H9 (cell line): ENCODE data around the gene LSS. TPM values are rescaled to one million over a fixed set of nuclear protein-coding genes. Genes with fewer than 3 reads are reported as not detected.

Source experiments
- DNase-seq: peaks from one replicate; pipeline ENCODE4 v3.0.0-alpha.2; 2017
- H2AFZ ChIP-seq: one replicate; pipeline ENCODE4 v1.6.1; 2013; ENCODE audit warnings: mild to moderate bottlenecking, low read length, control low read depth, moderate library complexity
- H2AK5ac ChIP-seq: 2 replicates; pipeline ENCODE4 v1.6.1; 2013; ENCODE audit warnings: low read length, control low read depth, mixed read lengths; ENCODE audit not compliant: insufficient read length
- H2BK120ac ChIP-seq: one replicate; pipeline ENCODE4 v1.6.1; 2013; ENCODE audit warnings: low read depth, mild to moderate bottlenecking, low read length, control low read depth, inconsistent platforms; ENCODE audit not compliant: poor library complexity, severe bottlenecking
- H2BK12ac ChIP-seq: 2 replicates; pipeline ENCODE4 v1.6.1; 2013; ENCODE audit warnings: low read length, control low read depth, mixed read lengths, low read depth; ENCODE audit not compliant: insufficient read length
- H2BK15ac ChIP-seq: 2 replicates; pipeline ENCODE4 v1.6.1; 2013; ENCODE audit warnings: low read depth, low read length, control low read depth
- H2BK20ac ChIP-seq: one replicate; pipeline ENCODE4 v1.6.1; 2013; ENCODE audit warnings: low read depth, mild to moderate bottlenecking, low read length, control low read depth, inconsistent platforms; ENCODE audit not compliant: poor library complexity, severe bottlenecking
- H2BK5ac ChIP-seq: 2 replicates; pipeline ENCODE4 v1.6.1; 2013; ENCODE audit warnings: low read length, control low read depth, mixed read lengths; ENCODE audit not compliant: insufficient read length
- H3K14ac ChIP-seq: 2 replicates; pipeline ENCODE4 v1.6.1; 2013; ENCODE audit warnings: low read length, control low read depth; ENCODE audit not compliant: insufficient read depth
- H3K18ac ChIP-seq: 2 replicates; pipeline ENCODE4 v1.6.1; 2013; ENCODE audit warnings: low read depth, mild to moderate bottlenecking, mixed read lengths, low read length, control low read depth; ENCODE audit not compliant: insufficient read length
- H3K23ac ChIP-seq: 2 replicates; pipeline ENCODE4 v1.6.1; 2013; ENCODE audit warnings: low read length, control low read depth, mixed read lengths, low read depth; ENCODE audit not compliant: insufficient read length
- H3K23me2 ChIP-seq: 2 replicates; pipeline ENCODE4 v1.6.1; 2013; ENCODE audit warnings: low read depth, mild to moderate bottlenecking, mixed read lengths, low read length, control low read depth; ENCODE audit not compliant: insufficient read length, poor library complexity, severe bottlenecking
- H3K27ac ChIP-seq: 2 replicates; pipeline ENCODE4 v1.5.1; 2013; ENCODE audit warnings: low read length, control low read depth, mixed read lengths, low read depth; ENCODE audit not compliant: insufficient read length
- H3K27me3 ChIP-seq: 2 replicates; pipeline ENCODE4 v1.6.1; 2013; ENCODE audit warnings: low read length, control low read depth, inconsistent platforms; ENCODE audit not compliant: insufficient read depth
- H3K4ac ChIP-seq: 2 replicates; pipeline ENCODE4 v1.6.1; 2013; ENCODE audit warnings: low read depth, mild to moderate bottlenecking, control low read depth, inconsistent platforms, low read length, moderate library complexity
- H3K4me1 ChIP-seq: 2 replicates; pipeline ENCODE4 v1.6.1; 2013; ENCODE audit warnings: low read length, control low read depth, inconsistent platforms; ENCODE audit not compliant: insufficient read depth
- H3K4me2 ChIP-seq: 2 replicates; pipeline ENCODE4 v1.6.1; 2013; ENCODE audit warnings: low read length, control low read depth, mixed read lengths; ENCODE audit not compliant: insufficient read length, insufficient read depth
- H3K56ac ChIP-seq: 2 replicates; pipeline ENCODE4 v1.6.1; 2013; ENCODE audit warnings: low read depth, mild to moderate bottlenecking, mixed read lengths, low read length, control low read depth; ENCODE audit not compliant: insufficient read length
- H3K79me1 ChIP-seq: 2 replicates; pipeline ENCODE4 v1.6.1; 2013; ENCODE audit warnings: low read depth, mild to moderate bottlenecking, moderate library complexity, low read length, control low read depth, inconsistent platforms; ENCODE audit not compliant: insufficient read depth, poor library complexity, severe bottlenecking
- H3K79me2 ChIP-seq: 2 replicates; pipeline ENCODE4 v1.6.1; 2013; ENCODE audit warnings: low read length, control low read depth, inconsistent platforms; ENCODE audit not compliant: insufficient read depth
- H3K9ac ChIP-seq: 2 replicates; pipeline ENCODE4 v1.6.1; 2013; ENCODE audit warnings: low read length, control low read depth, mixed read lengths; ENCODE audit not compliant: insufficient read length; ENCODE audit errors: extremely low read depth
- H3K9me3 ChIP-seq: one replicate; pipeline ENCODE4 v1.6.1; 2013; ENCODE audit warnings: low read depth, low read length, inconsistent platforms; ENCODE audit not compliant: control insufficient read depth
- H3T11ph ChIP-seq: one replicate; pipeline ENCODE4 v1.6.1; 2013; ENCODE audit warnings: mild to moderate bottlenecking, low read length, control low read depth, inconsistent platforms
- H4K20me1 ChIP-seq: one replicate; pipeline ENCODE4 v1.6.1; 2013; ENCODE audit not compliant: control insufficient read depth, insufficient read length, insufficient read depth
- H4K5ac ChIP-seq: 2 replicates; pipeline ENCODE4 v1.6.1; 2013; ENCODE audit warnings: low read depth, mild to moderate bottlenecking, mixed read lengths, low read length, control low read depth; ENCODE audit not compliant: insufficient read length
- H4K8ac ChIP-seq: replicated peaks from 2 replicates; pipeline ENCODE4 v1.6.1; 2013; ENCODE audit warnings: low read length, control low read depth, mixed read lengths, low read depth; ENCODE audit not compliant: insufficient read length
- H4K91ac ChIP-seq: 2 replicates; pipeline ENCODE4 v1.6.1; 2013; ENCODE audit warnings: low read depth, mild to moderate bottlenecking, moderate library complexity, mixed read lengths, low read length, control low read depth; ENCODE audit not compliant: insufficient read length
- H3K27ac Mint-ChIP-seq, 3 experiments: 2 replicates in 2 of 3; 3 replicates in 1 of 3; pipeline ENCODE4 v1.8.0; 2020 to 2021; ENCODE audit warnings: mixed read lengths in 3 of 3, mild to moderate bottlenecking in 1 of 3, moderate library complexity in 1 of 3
- H3K27me3 Mint-ChIP-seq: 2 replicates; pipeline ENCODE4 v1.8.0; 2021; ENCODE audit warnings: low read depth, mild to moderate bottlenecking, moderate library complexity, mixed read lengths
- H3K36me3 Mint-ChIP-seq, 3 experiments: 2 replicates in 2 of 3; 3 replicates in 1 of 3; pipeline ENCODE4 v1.8.0; 2020 to 2021; ENCODE audit warnings: low read depth in 3 of 3, mixed read lengths in 3 of 3; ENCODE audit not compliant: insufficient read depth in 1 of 3
- H3K4me1 Mint-ChIP-seq, 2 experiments: 2 replicates each; pipeline ENCODE4 v1.8.0; 2020; ENCODE audit warnings: mixed read lengths in 2 of 2
- H3K4me3 Mint-ChIP-seq, 2 experiments: 2 replicates in 1 of 2; 3 replicates in 1 of 2; pipeline ENCODE4 v1.8.0; 2020 to 2021; ENCODE audit warnings: mild to moderate bottlenecking in 2 of 2, mixed read lengths in 2 of 2, moderate library complexity in 1 of 2
- H3K9me3 Mint-ChIP-seq, 2 experiments: 2 replicates in 1 of 2; 3 replicates in 1 of 2; pipeline ENCODE4 v1.8.0; 2020; ENCODE audit warnings: mild to moderate bottlenecking in 2 of 2, mixed read lengths in 2 of 2, moderate library complexity in 1 of 2
- WGBS: extraction: QIAGEN DNeasy Blood & Tissue Kit; methylation state at CpG from one replicate; pipeline ENCODE4 v1.1.7; 2013; ENCODE audit warnings: missing lambda C conversion rate, low lambda C conversion rate, mixed read lengths; ENCODE audit not compliant: insufficient read length; ENCODE audit errors: extremely low coverage; 5-methylcytosine and 5-hydroxymethylcytosine counted together
- total RNA-seq: library from RNA; stranded (reverse); gene quantifications from 2 replicates; pipeline ENCODE4 v1.2.1, GENCODE V29; 2021
- TF ChIP-seq, protein P1 (sequence below): fragments of 200-600 bp; sonication (generic); conservative IDR thresholded peaks from 3 replicates; pipeline ENCODE4 v1.8.0; 2021; ENCODE audit warnings: antibody characterized with exemption, mild to moderate bottlenecking

Gene LSS
- total RNA-seq, 1 experiment from 2014 or later: 69.2 TPM

DNA sequence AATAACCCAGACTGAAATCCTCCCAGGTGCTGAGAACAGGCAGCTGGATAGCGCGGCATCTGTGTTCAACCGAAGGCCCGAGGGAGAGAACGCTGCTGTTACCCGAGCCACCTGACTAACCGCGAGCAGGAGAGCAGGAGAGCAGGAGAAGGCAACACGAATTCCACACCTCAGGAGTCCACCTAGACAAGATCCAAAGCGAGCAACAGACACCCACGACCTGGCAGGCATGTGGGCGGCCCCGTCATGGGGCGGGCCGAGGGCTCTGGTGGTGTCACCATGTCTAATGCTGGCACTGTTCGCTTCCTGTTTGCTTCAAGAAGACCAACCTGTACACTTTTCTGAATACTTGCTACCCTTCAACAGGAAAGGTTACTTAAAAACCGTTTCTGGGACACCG is 23.4 kb downstream of the LSS start:
- no peak overlapping the region for H3K14ac ChIP-seq
- H4K20me1 ChIP-seq: no peaks in the 10 kb centered on the region
- H2BK5ac ChIP-seq: no peak overlapping the region
- TF ChIP-seq, protein P1, sequence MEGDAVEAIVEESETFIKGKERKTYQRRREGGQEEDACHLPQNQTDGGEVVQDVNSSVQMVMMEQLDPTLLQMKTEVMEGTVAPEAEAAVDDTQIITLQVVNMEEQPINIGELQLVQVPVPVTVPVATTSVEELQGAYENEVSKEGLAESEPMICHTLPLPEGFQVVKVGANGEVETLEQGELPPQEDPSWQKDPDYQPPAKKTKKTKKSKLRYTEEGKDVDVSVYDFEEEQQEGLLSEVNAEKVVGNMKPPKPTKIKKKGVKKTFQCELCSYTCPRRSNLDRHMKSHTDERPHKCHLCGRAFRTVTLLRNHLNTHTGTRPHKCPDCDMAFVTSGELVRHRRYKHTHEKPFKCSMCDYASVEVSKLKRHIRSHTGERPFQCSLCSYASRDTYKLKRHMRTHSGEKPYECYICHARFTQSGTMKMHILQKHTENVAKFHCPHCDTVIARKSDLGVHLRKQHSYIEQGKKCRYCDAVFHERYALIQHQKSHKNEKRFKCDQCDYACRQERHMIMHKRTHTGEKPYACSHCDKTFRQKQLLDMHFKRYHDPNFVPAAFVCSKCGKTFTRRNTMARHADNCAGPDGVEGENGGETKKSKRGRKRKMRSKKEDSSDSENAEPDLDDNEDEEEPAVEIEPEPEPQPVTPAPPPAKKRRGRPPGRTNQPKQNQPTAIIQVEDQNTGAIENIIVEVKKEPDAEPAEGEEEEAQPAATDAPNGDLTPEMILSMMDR: no peak
- no peak overlapping the region for H2AK5ac ChIP-seq
- H3T11ph ChIP-seq: no peak overlapping the region
- H3K18ac ChIP-seq: no peak overlapping the region
- no peak overlapping the region for H3K56ac ChIP-seq
- Mint-ChIP-seq H3K4me1 (peaks cover 6 to 9% of the 10 kb centered on the region in 2 experiments; a peak in 3 of 4 replicates), H3K27ac (no peak overlapping the region), H3K4me3 (no peak overlapping the region), H3K36me3 (peaks cover 39 to 69% (median 59%) of the 10 kb centered on the region in 3 experiments), H3K27me3 (no peaks in the 10 kb centered on the region), H3K9me3 (no peaks in the 10 kb centered on the region)
- no peak overlapping the region for H2BK12ac ChIP-seq
- no peak overlapping the region for H2BK15ac ChIP-seq
- WGBS: no CpG with 5 or more reads among the region's 18 CpGs
- no peak overlapping the region for H3K23ac ChIP-seq
- H4K5ac ChIP-seq: no peak overlapping the region
- no peak overlapping the region for H4K8ac ChIP-seq
- no peaks in the 10 kb centered on the region for H3K79me2 ChIP-seq
- no peak overlapping the region for H3K9ac ChIP-seq
- no peaks in the 10 kb centered on the region for H3K4me1 ChIP-seq
- H2BK120ac ChIP-seq: no peak overlapping the region
- no peak overlapping the region for H3K4ac ChIP-seq
- H3K9me3 ChIP-seq: no peaks in the 10 kb centered on the region
- H2AFZ ChIP-seq: no peak overlapping the region
- no peak overlapping the region for H4K91ac ChIP-seq
- no peaks in the 10 kb centered on the region for H3K79me1 ChIP-seq
- DNase-seq: no peak
- H3K27ac ChIP-seq: no peak overlapping the region
- no peaks in the 10 kb centered on the region for H3K27me3 ChIP-seq
- no peak overlapping the region for H3K4me2 ChIP-seq
- no peak overlapping the region for H2BK20ac ChIP-seq
- H3K23me2 ChIP-seq: no peaks in the 10 kb centered on the region
